LHCN-M2 (cell line): ENCODE data around the gene SLC35A4. TPM values are rescaled to one million over a fixed set of nuclear protein-coding genes. Genes with fewer than 3 reads are reported as not detected.
A peak's percentile ranks its signal among the peaks of the same experiment; 100 is the strongest.

Experiments used
- DNase-seq: peaks from one replicate; pipeline ENCODE4 v3.0.0-alpha.2; 2012; ENCODE audit warnings: low read depth
- polyA plus RNA-seq: library from polyadenylated mRNA; unstranded; fragments of >200 nt; gene quantifications from one replicate; pipeline ENCODE4 v1.2.1, GENCODE V29; 2012; ENCODE audit warnings: missing spikeins
- total RNA-seq: library from RNA; depleted of rRNA; stranded (reverse); fragments of >200 nt; gene quantifications from 2 replicates; pipeline ENCODE4 v1.2.3, GENCODE V29; 2014; rRNA removed

The SLC35A4 gene
- total RNA-seq, result 51.0 and 56.2 TPM in 2 replicates
- polyA plus RNA-seq, result 128 TPM

GRCh38 chr5:140564196-140565023 is at the start of gene SLC35A4, which contains the start of gene APBB3:
Gene SLC35A4 (plus strand): TSS chr5:140564828. CDS start chr5:140567170, 2,342 bp downstream.
Gene APBB3 (minus strand): TSS chr5:140564598. CDS start chr5:140564245, 353 bp downstream.
- peak; percentile 99 for DNase-seq

- no peak for DNase-seq
These were observed 40.6 kb upstream of the SLC35A4 start for GRCh38 chr5:140524003-140524402.

GRCh38 chr5:140540227-140540626 is 24.4 kb upstream of the SLC35A4 start:
- no peak for DNase-seq

GRCh38 chr5:140542972-140543371 is 21.7 kb upstream of the SLC35A4 start:
- no peak for DNase-seq

- no peak for DNase-seq
These were observed 19.6 kb upstream of the SLC35A4 start for GRCh38 chr5:140544986-140545385.

- DNase-seq, result no peak
These were observed 19.0 kb upstream of the SLC35A4 start for GRCh38 chr5:140545606-140546005.

- DNase-seq, result no peak
These were observed 17.6 kb upstream of the SLC35A4 start for GRCh38 chr5:140546851-140547507.

GRCh38 chr5:140547508-140548299 is 16.9 kb upstream of the SLC35A4 start, which contains the start of gene EIF4EBP3:
Gene EIF4EBP3 (plus strand): TSS chr5:140547662. CDS start chr5:140547738, 76 bp downstream.
- DNase-seq, result peak; percentile 91

- DNase-seq, result no peak
These were observed 16.3 kb upstream of the SLC35A4 start for GRCh38 chr5:140548300-140548688.

- DNase-seq, result no peak
These were observed 15.8 kb upstream of the SLC35A4 start for GRCh38 chr5:140548791-140549190.

GRCh38 chr5:140549237-140550144 is 15.1 kb upstream of the SLC35A4 start:
- DNase-seq, result peak; percentile 26

- no peak for DNase-seq
These were observed 14.2 kb upstream of the SLC35A4 start for GRCh38 chr5:140550147-140551079.

GRCh38 chr5:140551872-140552271 is 12.8 kb upstream of the SLC35A4 start:
- no peak for DNase-seq

- no peak for DNase-seq
These were observed 11.0 kb upstream of the SLC35A4 start for GRCh38 chr5:140553657-140554056.

GRCh38 chr5:140554454-140554853 is 10.2 kb upstream of the SLC35A4 start:
- DNase-seq, result peak; percentile 64

- DNase-seq, result no peak
These were observed 8.8 kb upstream of the SLC35A4 start for GRCh38 chr5:140555747-140556312.

GRCh38 chr5:140556438-140556837 is 8.2 kb upstream of the SLC35A4 start:
- peak; percentile 50 for DNase-seq

GRCh38 chr5:140557136-140557805 is 7.4 kb upstream of the SLC35A4 start, which contains the start of gene SRA1:
Gene SRA1 (minus strand): TSS chr5:140557473. CDS start chr5:140557452, 21 bp downstream.
- peak; percentile 87 for DNase-seq
